ENCODE measurements around the gene RBM23.
A peak's percentile ranks its signal among the peaks of the same experiment; 100 is the strongest.

DNA sequence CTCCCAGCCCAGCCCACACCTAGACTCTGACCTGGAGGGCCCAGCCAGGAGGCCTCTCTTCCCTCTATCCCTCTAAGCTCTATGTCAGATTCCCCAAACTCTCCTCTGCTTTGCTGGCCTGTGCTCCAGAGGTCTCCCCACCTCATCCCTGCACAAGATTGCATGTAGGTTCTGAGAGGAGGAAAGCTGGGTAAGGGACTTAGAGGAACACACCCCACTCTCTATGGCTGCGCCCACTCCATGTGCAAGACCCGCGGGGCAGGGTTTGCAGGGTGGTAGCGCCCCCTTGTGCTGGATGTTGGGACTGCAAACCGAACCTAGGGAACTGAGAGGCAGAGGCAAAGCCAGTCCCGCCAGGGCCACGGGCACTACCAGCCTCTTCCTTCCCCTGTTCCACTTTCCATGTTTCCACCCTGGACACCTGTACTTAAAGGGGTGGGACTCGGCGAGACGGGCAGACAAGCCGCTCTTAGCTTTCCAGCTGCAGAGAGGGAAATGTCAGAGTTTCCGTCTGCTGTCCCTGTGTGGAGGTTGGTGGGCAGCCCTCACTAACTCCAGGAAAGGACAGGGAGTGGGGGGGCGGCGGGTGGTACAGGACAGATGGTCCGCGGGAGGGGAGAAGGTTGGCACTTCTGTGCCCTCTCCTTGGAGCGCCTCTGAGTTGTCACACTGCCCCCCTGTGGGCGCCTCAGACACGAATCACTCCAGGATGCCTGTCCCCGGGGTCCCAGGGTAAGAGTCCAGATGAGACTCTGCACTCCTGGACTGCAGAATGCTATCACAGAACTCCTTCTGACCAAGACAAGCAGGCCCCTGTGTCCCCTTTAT lies 65.8 kb downstream of the RBM23 start:
- TF ChIP-seq RAD21 (conservative IDR thresholded peaks at IDR 0.05 in 1 of 2, IDR thresholded peaks at IDR 0.05 in 1 of 2) (peak; percentile 91 to 97), EP300 (IDR thresholded peaks at IDR 0.05) (no peak), POLR2A (IDR thresholded peaks at IDR 0.05; ENCODE audit: low read length) (no peak), CEBPB (IDR thresholded peaks at IDR 0.05) (no peak), MYC (IDR thresholded peaks at IDR 0.05; ENCODE audit: borderline replicate concordance, low read length) (peak; percentile 56; the same call in 1 of the 2 replicates), MAX (IDR thresholded peaks at IDR 0.05) (peak; percentile 66), MAZ (IDR thresholded peaks at IDR 0.05; ENCODE audit: borderline replicate concordance, low read depth, low read length) (no peak), EHF (CRISPR knock-in tag; IDR thresholded peaks at IDR 0.05) (no peak), EHMT2 (IDR thresholded peaks at IDR 0.05; ENCODE audit: low read depth) (no peak), KDM1A (IDR thresholded peaks at IDR 0.05; ENCODE audit: low read depth) (no peak), CBX8 (IDR thresholded peaks at IDR 0.05) (no peak), BHLHE40 (IDR thresholded peaks at IDR 0.05; ENCODE audit: low read depth, low read length) (no peak)
- TF ChIP-seq, protein P1, sequence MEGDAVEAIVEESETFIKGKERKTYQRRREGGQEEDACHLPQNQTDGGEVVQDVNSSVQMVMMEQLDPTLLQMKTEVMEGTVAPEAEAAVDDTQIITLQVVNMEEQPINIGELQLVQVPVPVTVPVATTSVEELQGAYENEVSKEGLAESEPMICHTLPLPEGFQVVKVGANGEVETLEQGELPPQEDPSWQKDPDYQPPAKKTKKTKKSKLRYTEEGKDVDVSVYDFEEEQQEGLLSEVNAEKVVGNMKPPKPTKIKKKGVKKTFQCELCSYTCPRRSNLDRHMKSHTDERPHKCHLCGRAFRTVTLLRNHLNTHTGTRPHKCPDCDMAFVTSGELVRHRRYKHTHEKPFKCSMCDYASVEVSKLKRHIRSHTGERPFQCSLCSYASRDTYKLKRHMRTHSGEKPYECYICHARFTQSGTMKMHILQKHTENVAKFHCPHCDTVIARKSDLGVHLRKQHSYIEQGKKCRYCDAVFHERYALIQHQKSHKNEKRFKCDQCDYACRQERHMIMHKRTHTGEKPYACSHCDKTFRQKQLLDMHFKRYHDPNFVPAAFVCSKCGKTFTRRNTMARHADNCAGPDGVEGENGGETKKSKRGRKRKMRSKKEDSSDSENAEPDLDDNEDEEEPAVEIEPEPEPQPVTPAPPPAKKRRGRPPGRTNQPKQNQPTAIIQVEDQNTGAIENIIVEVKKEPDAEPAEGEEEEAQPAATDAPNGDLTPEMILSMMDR (IDR thresholded peaks at IDR 0.05): peak; percentile 92
